ENCODE data around the gene COL13A1. TPM values are rescaled to one million over a fixed set of nuclear protein-coding genes. Genes with fewer than 3 reads are reported as not detected.

COL13A1 gene
- polyA plus RNA-seq, 1 of the 3 experiments (the other 2 are of a cell fraction), result 26.7 TPM

DNA sequence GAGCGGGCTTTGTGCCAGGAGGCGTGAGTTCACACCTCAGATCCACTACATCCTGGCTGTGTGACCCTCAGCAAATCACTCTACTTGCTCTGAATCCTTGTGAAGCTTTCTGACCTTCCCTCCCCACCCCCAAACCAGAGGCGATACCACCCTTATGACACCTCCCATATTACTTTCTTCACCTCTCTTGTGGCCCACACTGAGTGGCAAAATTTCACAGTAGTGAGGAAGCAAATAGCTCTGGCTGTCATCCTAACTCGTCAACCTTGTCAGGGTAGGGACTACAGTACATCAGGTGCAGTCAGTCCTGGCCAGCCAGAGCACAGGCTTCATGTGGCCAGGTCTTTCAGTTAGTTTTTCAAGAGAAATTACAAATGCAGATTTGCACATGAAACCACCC lies 19.1 kb downstream of the COL13A1 start:
- DNase-seq, result no peak
- H3K27me3 ChIP-seq (ENCODE audit: insufficient read depth), result no peaks in the 10 kb centered on the region
- H3K4me3 ChIP-seq (ENCODE audit: low read depth in 2 of 2, low read length in 1 of 2), result no peak overlapping the region
- TF ChIP-seq FOSL2 (IDR thresholded peaks at IDR 0.05; ENCODE audit: borderline replicate concordance, low read depth) (no peak), RCOR1 (IDR thresholded peaks at IDR 0.05; ENCODE audit: low read length) (no peak)
- TF ChIP-seq, protein P1, sequence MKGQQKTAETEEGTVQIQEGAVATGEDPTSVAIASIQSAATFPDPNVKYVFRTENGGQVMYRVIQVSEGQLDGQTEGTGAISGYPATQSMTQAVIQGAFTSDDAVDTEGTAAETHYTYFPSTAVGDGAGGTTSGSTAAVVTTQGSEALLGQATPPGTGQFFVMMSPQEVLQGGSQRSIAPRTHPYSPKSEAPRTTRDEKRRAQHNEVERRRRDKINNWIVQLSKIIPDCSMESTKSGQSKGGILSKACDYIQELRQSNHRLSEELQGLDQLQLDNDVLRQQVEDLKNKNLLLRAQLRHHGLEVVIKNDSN (IDR thresholded peaks at IDR 0.05; ENCODE audit: borderline replicate concordance, low read depth), result no peak
- ChIA-PET POLR2A (no interaction called here), CTCF (interaction anchor here (2.5 kb wide), 1 partner anchor 94 kb away, joined by 10 read pairs; no protein-coding TSS in a partner anchor)
- H3K9ac ChIP-seq, result no peak overlapping the region
- H2AFZ ChIP-seq (ENCODE audit: low read depth), result no peak overlapping the region
- peaks cover 4% of the 10 kb centered on the region; the same call in 1 of the 2 replicates for H3K79me2 ChIP-seq (ENCODE audit: insufficient read depth)
- H3K36me3 ChIP-seq (replicated peaks in 1 of 2; ENCODE audit: control insufficient read depth in 1 of 2, insufficient read depth in 2 of 2, low read length in 1 of 2), result no peaks in the 10 kb centered on the region
- 90% methylated on average over 4 of the region's 4 CpGs for WGBS (ENCODE audit: low lambda C conversion rate)
- no peaks in the 10 kb centered on the region for H3K4me1 ChIP-seq (ENCODE audit: control insufficient read depth in 1 of 2, insufficient read depth in 2 of 2, low read depth in 1 of 2, low read length in 1 of 2)
- no peaks in the 10 kb centered on the region for H3K9me3 ChIP-seq
- H3K27ac ChIP-seq (ENCODE audit: low read depth in 2 of 2, low read length in 1 of 2), result no peak overlapping the region
- H3F3A ChIP-seq (replicated peaks; ENCODE audit: insufficient read depth), result no peaks in the 10 kb centered on the region
- H3K9me2 ChIP-seq, result no peaks in the 10 kb centered on the region
- no peak overlapping the region for H3K4me2 ChIP-seq
- no peaks in the 10 kb centered on the region for H4K20me1 ChIP-seq (ENCODE audit: insufficient read depth)

DNA sequence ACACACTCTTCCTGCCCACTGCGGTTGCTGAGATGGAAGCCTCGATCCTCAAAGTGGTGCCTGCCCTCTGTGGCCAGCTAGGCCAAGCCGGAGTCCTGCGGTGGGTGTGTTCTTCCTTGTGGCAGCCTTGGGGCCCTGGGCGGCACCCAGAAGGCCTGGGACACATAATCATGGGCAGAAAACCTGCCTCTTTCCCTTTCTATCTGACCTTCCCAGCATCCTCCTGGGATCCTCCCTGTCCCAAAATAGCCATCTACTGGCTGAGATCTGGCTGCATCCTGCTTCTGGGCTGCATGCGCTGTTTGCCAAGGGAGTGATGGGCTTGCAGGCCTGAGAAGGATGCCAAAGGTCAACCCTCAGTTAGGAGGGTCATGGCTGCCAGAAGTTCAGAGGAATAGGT lies 23.9 kb downstream of the COL13A1 start:
- CTCF ChIA-PET, result interaction anchor here (2.1 kb wide), 1 partner anchor 89 kb away, joined by 8 read pairs; no protein-coding TSS in a partner anchor

DNA sequence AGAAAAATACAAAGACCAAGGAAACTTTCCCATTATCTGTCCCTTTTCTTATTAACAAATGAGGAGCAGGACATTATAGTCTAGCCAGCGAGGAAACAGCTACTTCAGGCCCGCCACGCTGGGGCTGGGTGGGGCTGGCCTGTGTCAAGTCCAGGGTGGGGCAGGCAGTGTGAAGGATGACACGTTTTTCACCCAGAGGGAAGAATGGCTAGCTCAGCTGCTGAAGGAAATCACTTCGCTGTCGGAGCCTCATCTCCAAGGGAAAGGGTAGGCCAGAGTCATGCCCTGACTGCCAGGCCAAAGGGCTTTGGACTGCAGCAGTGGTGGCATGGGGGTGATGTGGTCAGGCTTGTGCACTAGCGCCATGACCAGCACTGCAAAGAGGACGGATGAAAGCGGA lies 24.4 kb downstream of the COL13A1 start:
- WGBS (ENCODE audit: low lambda C conversion rate), result 86% methylated on average over 9 of the region's 9 CpGs
- no peaks in the 10 kb centered on the region for H3K36me3 ChIP-seq (replicated peaks in 1 of 2; ENCODE audit: control insufficient read depth in 1 of 2, insufficient read depth in 2 of 2, low read length in 1 of 2)
- TF ChIP-seq TCF12 (IDR thresholded peaks at IDR 0.05), result no peak
- TF ChIP-seq RXRA (IDR thresholded peaks at IDR 0.05; ENCODE audit: borderline replicate concordance, low read depth), result no peak
- no peak for TF ChIP-seq ELF1 (IDR thresholded peaks at IDR 0.05)
- no peak for TF ChIP-seq RCOR1 (IDR thresholded peaks at IDR 0.05; ENCODE audit: low read length)
- TF ChIP-seq RFX5 (IDR thresholded peaks at IDR 0.05; ENCODE audit: low read length), result no peak
- TF ChIP-seq, protein P2, sequence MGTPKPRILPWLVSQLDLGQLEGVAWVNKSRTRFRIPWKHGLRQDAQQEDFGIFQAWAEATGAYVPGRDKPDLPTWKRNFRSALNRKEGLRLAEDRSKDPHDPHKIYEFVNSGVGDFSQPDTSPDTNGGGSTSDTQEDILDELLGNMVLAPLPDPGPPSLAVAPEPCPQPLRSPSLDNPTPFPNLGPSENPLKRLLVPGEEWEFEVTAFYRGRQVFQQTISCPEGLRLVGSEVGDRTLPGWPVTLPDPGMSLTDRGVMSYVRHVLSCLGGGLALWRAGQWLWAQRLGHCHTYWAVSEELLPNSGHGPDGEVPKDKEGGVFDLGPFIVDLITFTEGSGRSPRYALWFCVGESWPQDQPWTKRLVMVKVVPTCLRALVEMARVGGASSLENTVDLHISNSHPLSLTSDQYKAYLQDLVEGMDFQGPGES (IDR thresholded peaks at IDR 0.05; ENCODE audit: low read depth, low read length), result no peak
- no peak for TF ChIP-seq GATA2 (CRISPR knock-in tag; IDR thresholded peaks at IDR 0.05)
- no peak for TF ChIP-seq NRF1 (IDR thresholded peaks at IDR 0.05; ENCODE audit: low read depth, low read length)
- TF ChIP-seq POLR2AphosphoS5 (IDR thresholded peaks at IDR 0.05; ENCODE audit: low read depth, low read length), result no peak
- TF ChIP-seq, protein P3, sequence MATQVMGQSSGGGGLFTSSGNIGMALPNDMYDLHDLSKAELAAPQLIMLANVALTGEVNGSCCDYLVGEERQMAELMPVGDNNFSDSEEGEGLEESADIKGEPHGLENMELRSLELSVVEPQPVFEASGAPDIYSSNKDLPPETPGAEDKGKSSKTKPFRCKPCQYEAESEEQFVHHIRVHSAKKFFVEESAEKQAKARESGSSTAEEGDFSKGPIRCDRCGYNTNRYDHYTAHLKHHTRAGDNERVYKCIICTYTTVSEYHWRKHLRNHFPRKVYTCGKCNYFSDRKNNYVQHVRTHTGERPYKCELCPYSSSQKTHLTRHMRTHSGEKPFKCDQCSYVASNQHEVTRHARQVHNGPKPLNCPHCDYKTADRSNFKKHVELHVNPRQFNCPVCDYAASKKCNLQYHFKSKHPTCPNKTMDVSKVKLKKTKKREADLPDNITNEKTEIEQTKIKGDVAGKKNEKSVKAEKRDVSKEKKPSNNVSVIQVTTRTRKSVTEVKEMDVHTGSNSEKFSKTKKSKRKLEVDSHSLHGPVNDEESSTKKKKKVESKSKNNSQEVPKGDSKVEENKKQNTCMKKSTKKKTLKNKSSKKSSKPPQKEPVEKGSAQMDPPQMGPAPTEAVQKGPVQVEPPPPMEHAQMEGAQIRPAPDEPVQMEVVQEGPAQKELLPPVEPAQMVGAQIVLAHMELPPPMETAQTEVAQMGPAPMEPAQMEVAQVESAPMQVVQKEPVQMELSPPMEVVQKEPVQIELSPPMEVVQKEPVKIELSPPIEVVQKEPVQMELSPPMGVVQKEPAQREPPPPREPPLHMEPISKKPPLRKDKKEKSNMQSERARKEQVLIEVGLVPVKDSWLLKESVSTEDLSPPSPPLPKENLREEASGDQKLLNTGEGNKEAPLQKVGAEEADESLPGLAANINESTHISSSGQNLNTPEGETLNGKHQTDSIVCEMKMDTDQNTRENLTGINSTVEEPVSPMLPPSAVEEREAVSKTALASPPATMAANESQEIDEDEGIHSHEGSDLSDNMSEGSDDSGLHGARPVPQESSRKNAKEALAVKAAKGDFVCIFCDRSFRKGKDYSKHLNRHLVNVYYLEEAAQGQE (IDR thresholded peaks at IDR 0.05; ENCODE audit: low read depth, low read length), result no peak
- no peak for TF ChIP-seq MEF2A (IDR thresholded peaks at IDR 0.05; ENCODE audit: borderline replicate concordance, low read depth)
- TF ChIP-seq, protein P4, sequence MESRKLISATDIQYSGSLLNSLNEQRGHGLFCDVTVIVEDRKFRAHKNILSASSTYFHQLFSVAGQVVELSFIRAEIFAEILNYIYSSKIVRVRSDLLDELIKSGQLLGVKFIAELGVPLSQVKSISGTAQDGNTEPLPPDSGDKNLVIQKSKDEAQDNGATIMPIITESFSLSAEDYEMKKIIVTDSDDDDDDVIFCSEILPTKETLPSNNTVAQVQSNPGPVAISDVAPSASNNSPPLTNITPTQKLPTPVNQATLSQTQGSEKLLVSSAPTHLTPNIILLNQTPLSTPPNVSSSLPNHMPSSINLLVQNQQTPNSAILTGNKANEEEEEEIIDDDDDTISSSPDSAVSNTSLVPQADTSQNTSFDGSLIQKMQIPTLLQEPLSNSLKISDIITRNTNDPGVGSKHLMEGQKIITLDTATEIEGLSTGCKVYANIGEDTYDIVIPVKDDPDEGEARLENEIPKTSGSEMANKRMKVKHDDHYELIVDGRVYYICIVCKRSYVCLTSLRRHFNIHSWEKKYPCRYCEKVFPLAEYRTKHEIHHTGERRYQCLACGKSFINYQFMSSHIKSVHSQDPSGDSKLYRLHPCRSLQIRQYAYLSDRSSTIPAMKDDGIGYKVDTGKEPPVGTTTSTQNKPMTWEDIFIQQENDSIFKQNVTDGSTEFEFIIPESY (IDR thresholded peaks at IDR 0.05; ENCODE audit: borderline replicate concordance, low read depth), result no peak
- TF ChIP-seq RAD21 (IDR thresholded peaks at IDR 0.05; ENCODE audit: low read length), result no peak

More for the DNA sequence above, 23.9 kb downstream of the COL13A1 start:
- no peaks in the 10 kb centered on the region for H3K36me3 ChIP-seq (replicated peaks in 1 of 2; ENCODE audit: control insufficient read depth in 1 of 2, insufficient read depth in 2 of 2, low read length in 1 of 2)
- 100% methylated on average over 2 of the region's 6 CpGs for WGBS (ENCODE audit: low lambda C conversion rate)
- no peak overlapping the region for H3K9ac ChIP-seq
- no peaks in the 10 kb centered on the region for H3F3A ChIP-seq (replicated peaks; ENCODE audit: insufficient read depth)
- no peak overlapping the region for H3K4me2 ChIP-seq
- H4K20me1 ChIP-seq (ENCODE audit: insufficient read depth), result no peaks in the 10 kb centered on the region
- no peaks in the 10 kb centered on the region for H3K9me2 ChIP-seq
- no peak overlapping the region for H2AFZ ChIP-seq (ENCODE audit: low read depth)
- no peak overlapping the region for H3K27ac ChIP-seq (ENCODE audit: low read depth in 2 of 2, low read length in 1 of 2)
- TF ChIP-seq SMC3 (IDR thresholded peaks at IDR 0.05; ENCODE audit: low read depth, low read length), result no peak
- POLR2A ChIA-PET, result no interaction called here
- no peaks in the 10 kb centered on the region for H3K79me2 ChIP-seq (ENCODE audit: insufficient read depth)
- no peak for DNase-seq
- H3K9me3 ChIP-seq, result no peaks in the 10 kb centered on the region
- no peaks in the 10 kb centered on the region for H3K27me3 ChIP-seq (ENCODE audit: insufficient read depth)
- no peak overlapping the region for H3K4me3 ChIP-seq (ENCODE audit: low read depth in 2 of 2, low read length in 1 of 2)
- no peaks in the 10 kb centered on the region for H3K4me1 ChIP-seq (ENCODE audit: control insufficient read depth in 1 of 2, insufficient read depth in 2 of 2, low read depth in 1 of 2, low read length in 1 of 2)

More for the DNA sequence above, 24.4 kb downstream of the COL13A1 start:
- Histone ChIP-seq H3K27me3 (ENCODE audit: insufficient read depth) (no peaks in the 10 kb centered on the region), H3K4me3 (ENCODE audit: low read depth in 2 of 2, low read length in 1 of 2) (no peak overlapping the region), H2AFZ (ENCODE audit: low read depth) (no peak overlapping the region), H4K20me1 (ENCODE audit: insufficient read depth) (no peaks in the 10 kb centered on the region), H3F3A (replicated peaks; ENCODE audit: insufficient read depth) (peaks cover under 1% of the 10 kb centered on the region), H3K4me2 (no peak overlapping the region), H3K79me2 (ENCODE audit: insufficient read depth) (no peaks in the 10 kb centered on the region), H3K27ac (ENCODE audit: low read depth in 2 of 2, low read length in 1 of 2) (no peak overlapping the region), H3K4me1 (ENCODE audit: control insufficient read depth in 1 of 2, insufficient read depth in 2 of 2, low read depth in 1 of 2, low read length in 1 of 2) (0 out of 4 replicates have a peak, but pooled peaks cover 0 to 4% of the 10 kb centered on the region in 2 experiments), H3K9me2 (no peaks in the 10 kb centered on the region), H3K9ac (no peak overlapping the region), H3K9me3 (no peaks in the 10 kb centered on the region)
- CTCF ChIA-PET, result interaction anchor here (1.0 to 2.1 kb wide), 2 partner anchors 37 to 88 kb away, joined by 3 to 8 read pairs; no protein-coding TSS in a partner anchor
- POLR2A ChIA-PET, result no interaction called here
- no peak for DNase-seq

Data from SK-N-SH (cell line).